Measurements from ENCODE around the gene HINT2. TPM values are rescaled to one million over a fixed set of nuclear protein-coding genes. Genes with fewer than 3 reads are reported as not detected.

HINT2 gene
- polyA plus RNA-seq, 1 experiment = 17.5 TPM

DNA sequence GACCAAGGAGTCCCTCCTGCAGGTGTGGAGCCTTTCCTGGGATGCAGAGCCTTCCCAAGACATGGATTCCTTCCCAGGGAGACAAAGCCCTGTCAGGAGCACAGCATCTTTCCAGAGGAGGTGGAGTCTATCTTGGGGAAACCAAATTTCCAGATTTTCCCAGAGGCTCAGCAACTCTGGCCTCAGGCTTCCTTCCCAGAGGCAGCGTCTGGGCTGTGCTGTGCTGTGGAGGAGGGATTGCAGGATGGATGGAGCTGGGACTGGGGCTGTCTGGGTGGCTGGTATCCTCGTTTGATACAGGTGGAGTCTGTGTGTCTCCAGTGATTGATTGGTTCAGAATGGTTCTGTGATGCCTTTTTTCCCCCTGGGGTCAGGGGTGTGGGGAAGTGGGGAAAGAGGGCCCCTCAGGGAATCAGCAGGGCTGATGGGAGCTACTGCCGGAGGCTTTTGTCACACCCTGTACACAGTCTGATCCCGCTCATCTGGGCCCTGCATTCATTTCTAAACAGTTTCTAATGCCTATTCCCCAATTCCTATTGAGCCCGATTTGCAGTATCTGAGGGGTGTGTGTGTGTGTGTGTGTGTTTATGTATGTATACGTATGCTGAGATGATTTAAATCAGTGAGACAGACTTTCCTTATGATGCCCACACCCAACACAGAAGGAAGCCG is 39.4 kb upstream of the HINT2 start:
- POLR2A ChIA-PET = interaction anchor here (0.7 kb wide), 1 partner anchor 9 kb away, joined by 4 read pairs; no protein-coding TSS in a partner anchor
- TF ChIP-seq, protein P1, sequence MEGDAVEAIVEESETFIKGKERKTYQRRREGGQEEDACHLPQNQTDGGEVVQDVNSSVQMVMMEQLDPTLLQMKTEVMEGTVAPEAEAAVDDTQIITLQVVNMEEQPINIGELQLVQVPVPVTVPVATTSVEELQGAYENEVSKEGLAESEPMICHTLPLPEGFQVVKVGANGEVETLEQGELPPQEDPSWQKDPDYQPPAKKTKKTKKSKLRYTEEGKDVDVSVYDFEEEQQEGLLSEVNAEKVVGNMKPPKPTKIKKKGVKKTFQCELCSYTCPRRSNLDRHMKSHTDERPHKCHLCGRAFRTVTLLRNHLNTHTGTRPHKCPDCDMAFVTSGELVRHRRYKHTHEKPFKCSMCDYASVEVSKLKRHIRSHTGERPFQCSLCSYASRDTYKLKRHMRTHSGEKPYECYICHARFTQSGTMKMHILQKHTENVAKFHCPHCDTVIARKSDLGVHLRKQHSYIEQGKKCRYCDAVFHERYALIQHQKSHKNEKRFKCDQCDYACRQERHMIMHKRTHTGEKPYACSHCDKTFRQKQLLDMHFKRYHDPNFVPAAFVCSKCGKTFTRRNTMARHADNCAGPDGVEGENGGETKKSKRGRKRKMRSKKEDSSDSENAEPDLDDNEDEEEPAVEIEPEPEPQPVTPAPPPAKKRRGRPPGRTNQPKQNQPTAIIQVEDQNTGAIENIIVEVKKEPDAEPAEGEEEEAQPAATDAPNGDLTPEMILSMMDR (IDR thresholded peaks at IDR 0.05; ENCODE audit: low read depth, low read length) = no peak
- DNase-seq (ENCODE audit: low read depth, low spot score) = no peak
- Histone ChIP-seq H3K27me3 (ENCODE audit: control insufficient read depth, insufficient read depth, low read length) (peaks cover 3% of the 10 kb centered on the region), H3K4me3 (ENCODE audit: low read depth, low read length) (no peak overlapping the region), H3K9me3 (ENCODE audit: control insufficient read depth, insufficient read depth, low read length) (no peaks in the 10 kb centered on the region; the same call in 1 of the 2 replicates), H3K27ac (ENCODE audit: low read depth, low read length) (no peak overlapping the region)
- CTCF ChIA-PET = interaction anchor here (1.1 to 1.3 kb wide), 2 partner anchors 28 to 64 kb away, joined by 3 to 4 read pairs; no protein-coding TSS in a partner anchor

DNA sequence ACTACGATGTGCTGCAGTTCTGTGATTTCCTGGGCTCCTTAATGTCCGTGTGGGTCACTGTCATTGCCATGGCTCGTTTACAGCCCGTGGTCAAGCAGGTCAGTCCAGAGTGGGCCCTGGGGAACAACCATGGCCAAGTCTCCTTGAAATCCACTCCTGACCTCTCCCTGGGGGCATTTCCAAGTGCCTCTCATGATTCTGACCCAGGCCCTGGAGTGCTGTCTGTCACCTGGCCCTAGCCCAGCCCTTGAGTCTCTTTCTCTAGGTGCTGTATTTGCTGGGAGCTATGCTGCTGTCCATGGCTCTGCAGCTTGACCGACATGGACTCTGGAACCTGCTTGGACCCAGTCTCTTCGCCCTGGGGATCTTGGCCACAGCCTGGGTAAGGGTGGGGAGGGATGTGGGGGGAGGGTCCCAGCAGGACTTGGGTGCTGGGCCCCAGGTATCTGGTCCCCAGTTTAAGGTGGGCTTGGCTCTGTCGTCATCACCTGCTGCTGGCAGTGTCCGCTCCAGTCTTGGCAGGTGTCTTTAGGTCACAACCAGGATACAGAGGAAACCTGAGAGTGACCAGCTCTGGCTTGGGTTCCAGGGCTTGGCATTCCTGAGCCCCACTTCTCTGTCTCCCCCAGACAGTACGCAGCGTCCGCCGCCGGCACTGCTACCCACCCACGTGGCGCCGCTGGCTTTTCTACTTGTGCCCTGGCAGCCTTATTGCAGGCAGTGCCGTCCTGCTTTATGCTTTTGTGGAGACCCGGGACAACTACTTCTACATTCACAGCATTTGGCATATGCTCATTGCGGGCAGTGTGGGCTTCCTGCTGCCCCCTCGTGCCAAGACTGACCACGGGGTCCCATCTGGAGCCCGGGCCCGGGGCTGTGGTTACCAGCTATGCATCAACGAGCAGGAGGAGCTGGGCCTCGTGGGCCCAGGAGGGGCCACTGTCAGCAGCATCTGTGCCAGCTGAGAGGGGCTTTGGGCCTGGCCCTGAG is 38.3 kb upstream of the HINT2 start:
- TF ChIP-seq, protein P1 (IDR thresholded peaks at IDR 0.05; ENCODE audit: low read depth, low read length) = no peak
- DNase-seq (ENCODE audit: low read depth, low spot score) = no peak
- H3K4me3 ChIP-seq (ENCODE audit: low read depth, low read length) = no peak overlapping the region
- H3K27me3 ChIP-seq (ENCODE audit: control insufficient read depth, insufficient read depth, low read length) = peaks cover 3% of the 10 kb centered on the region
- no peaks in the 10 kb centered on the region; the same call in 1 of the 2 replicates for H3K9me3 ChIP-seq (ENCODE audit: control insufficient read depth, insufficient read depth, low read length)
- ChIA-PET CTCF (interaction anchor here (0.7 kb wide), 1 partner anchor 63 kb away, joined by 3 read pairs; no protein-coding TSS in a partner anchor), POLR2A (no interaction called here)
- H3K27ac ChIP-seq (ENCODE audit: low read depth, low read length) = no peak overlapping the region

DNA sequence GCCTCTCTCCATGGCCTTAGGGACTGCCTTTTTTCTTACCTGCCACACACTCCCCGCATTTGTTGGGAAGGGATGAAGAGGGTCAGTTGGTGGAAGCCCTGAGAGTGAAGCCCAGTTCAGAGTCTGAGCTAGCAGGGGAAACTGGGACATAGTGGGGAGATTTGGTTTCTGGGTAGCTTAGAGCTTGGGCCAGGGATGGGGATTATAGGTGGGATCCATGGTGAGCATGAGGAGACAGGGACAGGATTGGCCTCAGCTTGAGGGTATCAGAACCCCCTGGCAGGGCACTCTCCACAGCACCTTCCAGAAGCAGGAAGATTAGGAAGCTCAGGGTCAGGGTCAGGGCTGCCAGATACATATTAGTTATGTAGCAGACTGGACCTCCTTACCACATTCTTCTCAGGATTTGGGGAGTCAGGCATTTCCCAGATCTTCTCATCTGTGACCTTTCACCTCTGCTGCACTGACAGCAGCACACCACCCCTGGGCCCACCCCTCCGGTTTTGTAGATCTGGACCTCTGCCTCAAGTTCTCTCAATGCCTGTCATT is 37.5 kb upstream of the HINT2 start:
- TF ChIP-seq, protein P1 (IDR thresholded peaks at IDR 0.05; ENCODE audit: low read depth, low read length) = no peak
- Histone ChIP-seq H3K27ac (ENCODE audit: low read depth, low read length) (no peak overlapping the region), H3K9me3 (ENCODE audit: control insufficient read depth, insufficient read depth, low read length) (no peaks in the 10 kb centered on the region; the same call in 1 of the 2 replicates), H3K4me3 (ENCODE audit: low read depth, low read length) (no peak overlapping the region), H3K27me3 (ENCODE audit: control insufficient read depth, insufficient read depth, low read length) (peaks cover 3% of the 10 kb centered on the region)
- no peak for DNase-seq (ENCODE audit: low read depth, low spot score)
- CTCF ChIA-PET = interaction anchor here (0.7 to 1.0 kb wide), 3 partner anchors 30 to 825 kb away, joined by 3 to 5 read pairs (median 3); no protein-coding TSS in a partner anchor
- POLR2A ChIA-PET = no interaction called here

DNA sequence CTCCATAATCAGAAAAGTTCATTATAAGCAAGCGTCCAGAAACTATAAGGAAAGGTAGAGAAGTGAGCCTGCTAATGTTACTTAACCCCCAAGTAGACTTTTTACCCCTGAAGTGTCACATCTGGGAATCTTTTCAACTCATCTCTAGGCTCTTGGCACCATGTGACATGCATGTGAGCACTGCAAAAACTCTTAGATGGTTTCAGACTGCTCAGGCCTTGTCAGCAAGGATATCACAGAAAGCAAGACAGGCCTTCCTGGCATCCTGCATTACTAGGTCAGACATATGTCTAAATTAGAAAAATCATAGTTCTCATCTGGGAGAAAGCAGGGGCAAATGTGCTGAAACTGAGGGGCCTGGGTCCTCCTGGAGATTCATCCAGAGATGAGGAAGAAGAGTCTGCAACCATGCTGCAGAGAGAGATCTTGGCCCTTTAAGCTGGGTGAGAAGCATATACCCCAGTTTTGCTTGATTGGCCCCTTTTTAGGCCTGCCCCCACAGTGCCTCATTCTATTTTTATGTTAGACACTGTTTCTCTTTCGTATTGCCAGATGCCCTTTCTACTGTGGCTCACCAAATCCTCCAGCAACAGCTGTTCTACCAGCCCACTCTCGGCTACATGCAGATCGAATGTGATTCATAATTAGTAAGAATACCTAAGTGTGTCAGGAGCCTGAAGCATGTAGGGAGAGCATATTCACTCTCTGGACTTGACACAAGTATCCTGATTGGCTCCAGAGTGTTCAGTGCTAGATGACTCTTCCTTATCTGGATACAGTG is 33.1 kb upstream of the HINT2 start:
- Histone ChIP-seq H3K27ac (ENCODE audit: low read depth, low read length) (peak overlapping the region; percentile 81), H3K4me3 (ENCODE audit: low read depth, low read length) (no peak overlapping the region), H3K9me3 (ENCODE audit: control insufficient read depth, insufficient read depth, low read length) (no peaks in the 10 kb centered on the region), H3K27me3 (ENCODE audit: control insufficient read depth, insufficient read depth, low read length) (no peaks in the 10 kb centered on the region)
- ChIA-PET POLR2A (interaction anchor here (1.0 kb wide), 1 partner anchor 10 kb away, joined by 3 read pairs; no protein-coding TSS in a partner anchor), CTCF (interaction anchor here (1.0 kb wide), 2 partner anchors 34 to 57 kb away, joined by 4 to 5 read pairs; no protein-coding TSS in a partner anchor)
- peak; percentile 86 for DNase-seq (ENCODE audit: low read depth, low spot score)
- TF ChIP-seq, protein P1 (IDR thresholded peaks at IDR 0.05; ENCODE audit: low read depth, low read length) = no peak
